Neutrophil (primary cell): ENCODE results near the gene PDE11A.

Source experiments
- H3K27ac ChIP-seq: fragments of 200-600 bp; sonication (generic); 2 replicates; pipeline ENCODE4 v1.5.1; 2016; ENCODE audit warnings: mild to moderate bottlenecking, moderate library complexity
- H3K27me3 ChIP-seq: fragments of 200-600 bp; sonication (generic); 2 replicates; pipeline ENCODE4 v1.6.0; 2016; ENCODE audit warnings: mild to moderate bottlenecking
- H3K36me3 ChIP-seq: fragments of 200-600 bp; sonication (generic); 2 replicates; pipeline ENCODE4 v1.5.1; 2017
- H3K4me1 ChIP-seq, 2 experiments: fragments of 200-600 bp in 1 of 2; sonication (generic) in 1 of 2; 1 replicate in 1 of 2; 2 replicates in 1 of 2; pipeline versions ENCODE4 v1.5.1 to v1.6.1; 2013 to 2016; ENCODE audit warnings: low read depth in 1 of 2, low read length in 1 of 2, mild to moderate bottlenecking in 1 of 2, moderate library complexity in 1 of 2; ENCODE audit not compliant: control insufficient read depth in 1 of 2, insufficient read depth in 1 of 2
- H3K4me3 ChIP-seq, 2 experiments: fragments of 200-600 bp in 1 of 2; sonication (generic) in 1 of 2; 1 replicate in 1 of 2; 2 replicates in 1 of 2; pipeline ENCODE4 v1.5.1; 2013 to 2016; ENCODE audit warnings: low read depth in 1 of 2, low read length in 1 of 2, mild to moderate bottlenecking in 1 of 2, moderate library complexity in 1 of 2
- H3K9me3 ChIP-seq: fragments of 200-600 bp; sonication (generic); 2 replicates; pipeline ENCODE4 v1.5.1; 2016
- TF ChIP-seq, protein P1 (sequence below): fragments of 200-600 bp; sonication (generic); IDR thresholded peaks from 2 replicates; pipeline ENCODE4 v1.5.1; 2016; ENCODE audit warnings: antibody characterized with exemption

Gene PDE11A

DNA sequence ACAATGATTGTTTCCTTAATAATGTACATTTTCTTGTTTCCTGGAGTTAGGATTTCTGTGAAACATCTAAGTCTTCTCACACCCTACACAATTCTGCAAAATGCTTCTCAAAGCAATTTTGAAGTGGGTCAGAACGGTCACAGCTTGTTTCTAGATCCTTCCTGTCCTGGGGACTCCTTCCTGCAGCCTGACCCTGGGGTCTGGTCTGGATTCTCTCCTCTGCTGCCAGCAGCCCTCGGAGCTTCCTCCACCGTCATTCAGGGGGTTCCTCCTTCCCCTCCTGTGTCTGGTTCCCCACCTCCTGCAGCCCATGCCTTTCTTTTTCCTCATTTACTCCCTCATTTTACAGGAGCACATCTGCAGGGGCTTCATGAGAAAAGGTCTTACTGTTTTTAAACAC is 357.9 kb downstream of the PDE11A start:
- H3K4me3 ChIP-seq: no peak overlapping the region
- H3K4me1 ChIP-seq: no peaks in the 10 kb centered on the region
- H3K36me3 ChIP-seq: no peaks in the 10 kb centered on the region
- H3K9me3 ChIP-seq: no peaks in the 10 kb centered on the region
- H3K27ac ChIP-seq: no peak overlapping the region
- TF ChIP-seq, protein P1, sequence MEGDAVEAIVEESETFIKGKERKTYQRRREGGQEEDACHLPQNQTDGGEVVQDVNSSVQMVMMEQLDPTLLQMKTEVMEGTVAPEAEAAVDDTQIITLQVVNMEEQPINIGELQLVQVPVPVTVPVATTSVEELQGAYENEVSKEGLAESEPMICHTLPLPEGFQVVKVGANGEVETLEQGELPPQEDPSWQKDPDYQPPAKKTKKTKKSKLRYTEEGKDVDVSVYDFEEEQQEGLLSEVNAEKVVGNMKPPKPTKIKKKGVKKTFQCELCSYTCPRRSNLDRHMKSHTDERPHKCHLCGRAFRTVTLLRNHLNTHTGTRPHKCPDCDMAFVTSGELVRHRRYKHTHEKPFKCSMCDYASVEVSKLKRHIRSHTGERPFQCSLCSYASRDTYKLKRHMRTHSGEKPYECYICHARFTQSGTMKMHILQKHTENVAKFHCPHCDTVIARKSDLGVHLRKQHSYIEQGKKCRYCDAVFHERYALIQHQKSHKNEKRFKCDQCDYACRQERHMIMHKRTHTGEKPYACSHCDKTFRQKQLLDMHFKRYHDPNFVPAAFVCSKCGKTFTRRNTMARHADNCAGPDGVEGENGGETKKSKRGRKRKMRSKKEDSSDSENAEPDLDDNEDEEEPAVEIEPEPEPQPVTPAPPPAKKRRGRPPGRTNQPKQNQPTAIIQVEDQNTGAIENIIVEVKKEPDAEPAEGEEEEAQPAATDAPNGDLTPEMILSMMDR: no peak
- H3K27me3 ChIP-seq: no peaks in the 10 kb centered on the region

DNA sequence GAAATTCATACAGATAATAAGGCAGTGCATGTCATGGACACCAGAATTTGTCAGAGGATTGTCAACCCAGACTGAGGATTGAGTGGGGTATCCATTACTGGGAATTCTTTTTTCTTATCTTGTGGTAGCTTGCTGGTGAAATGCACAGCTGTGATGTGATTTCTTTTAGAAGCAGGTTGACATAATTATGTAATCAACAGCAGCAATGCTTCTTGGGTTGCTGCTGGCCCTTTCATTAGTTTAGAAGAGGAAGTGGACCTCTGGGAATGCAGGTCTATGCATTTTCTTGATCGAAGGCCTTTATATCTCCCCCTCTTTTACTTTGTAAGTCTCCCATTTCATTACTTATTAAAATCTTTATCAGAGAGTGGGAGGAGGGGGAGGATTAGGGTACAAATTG is 360.1 kb downstream of the PDE11A start:
- no peaks in the 10 kb centered on the region for H3K4me1 ChIP-seq

DNA sequence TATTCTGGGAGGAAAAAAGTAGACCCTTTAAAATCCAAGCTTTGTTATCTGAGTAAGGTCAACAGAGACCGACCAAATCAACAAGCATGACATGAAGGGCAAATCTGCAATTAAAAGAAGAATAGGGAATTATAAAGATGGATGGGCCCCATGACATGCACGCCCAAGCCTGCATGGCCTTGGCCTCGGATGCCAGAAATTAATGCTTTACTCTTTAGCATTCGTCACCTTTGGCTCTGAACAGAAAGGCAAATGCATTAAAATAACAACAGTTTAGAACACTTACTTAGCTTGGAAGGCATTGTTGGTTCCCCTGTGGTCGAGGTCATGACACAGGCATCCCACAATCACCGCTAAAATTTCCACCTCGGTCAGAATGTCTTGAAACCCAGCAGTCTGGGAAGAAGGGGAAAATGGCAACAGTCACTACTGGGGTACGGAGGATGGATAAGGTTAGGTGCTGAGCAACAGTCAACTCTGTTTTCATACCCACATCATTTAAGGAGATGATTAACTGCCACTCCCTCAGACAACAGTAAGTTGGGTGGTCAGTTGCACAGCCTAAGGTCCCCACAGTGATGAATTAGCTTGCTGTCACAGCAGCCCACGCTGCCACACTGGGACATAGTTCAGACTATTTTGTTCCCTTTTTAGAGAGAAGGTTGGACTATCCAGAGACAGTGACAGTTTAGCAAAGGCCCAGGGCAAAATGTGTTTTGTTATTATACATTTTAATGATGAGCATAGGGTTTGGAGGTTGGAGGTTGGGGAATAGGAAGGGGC is 360.9 kb downstream of the PDE11A start:
- TF ChIP-seq, protein P1: no peak
- H3K9me3 ChIP-seq: no peaks in the 10 kb centered on the region
- H3K27ac ChIP-seq: no peak overlapping the region
- peaks cover 6% of the 10 kb centered on the region for H3K27me3 ChIP-seq
- H3K36me3 ChIP-seq: no peaks in the 10 kb centered on the region
- H3K4me1 ChIP-seq: no peaks in the 10 kb centered on the region
- no peak overlapping the region for H3K4me3 ChIP-seq

More for the DNA sequence above, 360.1 kb downstream of the PDE11A start:
- Histone ChIP-seq H3K27me3 (peaks cover 5% of the 10 kb centered on the region), H3K4me3 (no peak overlapping the region), H3K27ac (no peak overlapping the region), H3K36me3 (no peaks in the 10 kb centered on the region), H3K9me3 (no peaks in the 10 kb centered on the region)
- TF ChIP-seq, protein P1: no peak

DNA sequence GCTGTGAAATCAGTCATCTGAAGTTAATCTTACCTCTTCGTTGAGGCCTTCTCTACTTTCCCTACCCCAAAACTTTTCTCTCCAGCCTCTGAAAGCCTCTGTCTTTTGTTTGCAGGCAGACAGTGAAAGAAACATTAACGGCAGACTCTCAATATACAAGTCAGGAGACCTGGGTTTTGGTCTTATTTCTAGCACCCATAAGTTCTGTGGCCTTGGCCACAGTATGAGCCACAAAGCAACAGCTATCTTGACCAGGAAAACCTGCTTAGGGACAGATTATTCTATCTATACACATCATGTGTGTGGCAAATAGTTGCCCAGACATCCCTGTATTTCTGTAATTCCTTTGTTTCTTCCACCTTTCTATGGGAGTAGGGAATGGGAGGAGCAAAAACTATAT is 361.7 kb downstream of the PDE11A start:
- TF ChIP-seq, protein P1: no peak
- no peak overlapping the region for H3K4me3 ChIP-seq
- no peaks in the 10 kb centered on the region for H3K36me3 ChIP-seq
- no peaks in the 10 kb centered on the region for H3K4me1 ChIP-seq
- H3K9me3 ChIP-seq: no peaks in the 10 kb centered on the region
- peaks cover 6% of the 10 kb centered on the region for H3K27me3 ChIP-seq
- H3K27ac ChIP-seq: no peak overlapping the region

DNA sequence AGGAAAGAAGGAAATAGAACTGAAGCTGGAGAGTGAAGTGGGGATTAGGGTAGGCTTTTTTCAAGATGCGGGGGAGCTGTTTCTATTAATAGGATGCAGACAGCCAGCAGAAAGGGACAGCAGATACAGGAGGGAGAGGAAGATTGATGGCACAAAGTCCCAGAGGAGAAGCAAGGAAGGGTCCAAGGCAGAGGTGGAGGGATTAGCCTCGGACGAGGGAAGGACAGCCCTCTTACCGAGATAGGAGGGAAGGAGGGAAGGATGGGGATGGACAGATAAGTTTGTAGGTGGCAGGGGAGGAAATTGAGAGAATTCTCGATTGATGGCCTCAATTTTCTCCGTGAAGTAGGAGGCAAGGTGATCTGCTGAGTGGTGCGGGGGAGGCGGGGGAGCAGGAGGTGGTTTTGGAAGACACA is 362.6 kb downstream of the PDE11A start:
- TF ChIP-seq, protein P1: no peak
- peaks cover 6% of the 10 kb centered on the region for H3K27me3 ChIP-seq
- H3K4me1 ChIP-seq: no peaks in the 10 kb centered on the region
- H3K9me3 ChIP-seq: no peaks in the 10 kb centered on the region
- H3K27ac ChIP-seq: no peak overlapping the region
- H3K4me3 ChIP-seq: no peak overlapping the region
- no peaks in the 10 kb centered on the region for H3K36me3 ChIP-seq
